Breast epithelium (tissue), 3 donors: ENCODE results near the gene PCDHGA3.

Experiments
- CTCF ChIP-seq, 3 donors: fragments of 450-650 bp; IDR thresholded peaks; one replicate each; pipeline ENCODE4 v1.5.1; 2016 to 2017; ENCODE audit warnings: antibody characterized with exemption in 3 of 3, mild to moderate bottlenecking in 3 of 3, moderate library complexity in 3 of 3
- POLR2A ChIP-seq: fragments of 450-650 bp; IDR thresholded peaks from one replicate; pipeline ENCODE4 v1.6.1; 2016; ENCODE audit warnings: antibody characterized with exemption, mild to moderate bottlenecking, moderate library complexity
- POLR2AphosphoS5 ChIP-seq, 3 donors: sonication (generic); formaldehyde crosslinking; IDR thresholded peaks; one replicate each; pipeline ENCODE4 v1.6.1; 2017; ENCODE audit warnings: antibody characterized with exemption in 3 of 3

- no peak for TF ChIP-seq CTCF (IDR thresholded peaks at IDR 0.05)
- TF ChIP-seq POLR2A = no peak
- TF ChIP-seq POLR2AphosphoS5 (IDR thresholded peaks at IDR 0.05) = no peak
Observed at GRCh38 chr5:141356133-141356532, 12.5 kb downstream of the PCDHGA3 start.
